HG02588 (cell line): ENCODE results near the gene COPB2.
"Not testable (repeated sequence)": the region's sequence is repeated elsewhere in the genome, so short reads cannot be mapped to it uniquely, and the experiment has no call there.

ENCODE experiments used
- ATAC-seq: cut with Tn5 transposase; IDR thresholded peaks from one replicate; pipeline ENCODE4 v1.9.1; 2021; ENCODE audit warnings: mild to moderate bottlenecking, moderate library complexity; ENCODE audit not compliant: unreplicated experiment

Gene COPB2

DNA sequence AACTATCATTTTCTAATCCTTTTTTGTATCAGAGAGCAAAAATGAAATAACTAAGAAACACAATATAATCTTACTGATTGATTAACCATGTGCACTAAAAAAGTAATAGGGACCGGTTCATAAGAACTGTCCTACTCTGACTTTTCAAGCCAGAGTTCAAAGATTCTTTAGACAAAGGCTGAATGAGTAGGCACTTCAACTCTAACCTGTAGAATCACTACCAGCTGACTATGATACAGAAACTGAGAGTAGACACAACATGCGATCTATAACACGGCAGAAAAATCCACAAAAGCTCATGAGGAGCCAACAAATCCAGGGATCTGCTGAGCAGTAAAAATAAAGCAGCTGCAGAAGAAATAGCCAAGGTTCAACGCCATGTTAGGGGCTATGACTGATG, 8.9 kb downstream of the COPB2 start:
- no peak for ATAC-seq

DNA sequence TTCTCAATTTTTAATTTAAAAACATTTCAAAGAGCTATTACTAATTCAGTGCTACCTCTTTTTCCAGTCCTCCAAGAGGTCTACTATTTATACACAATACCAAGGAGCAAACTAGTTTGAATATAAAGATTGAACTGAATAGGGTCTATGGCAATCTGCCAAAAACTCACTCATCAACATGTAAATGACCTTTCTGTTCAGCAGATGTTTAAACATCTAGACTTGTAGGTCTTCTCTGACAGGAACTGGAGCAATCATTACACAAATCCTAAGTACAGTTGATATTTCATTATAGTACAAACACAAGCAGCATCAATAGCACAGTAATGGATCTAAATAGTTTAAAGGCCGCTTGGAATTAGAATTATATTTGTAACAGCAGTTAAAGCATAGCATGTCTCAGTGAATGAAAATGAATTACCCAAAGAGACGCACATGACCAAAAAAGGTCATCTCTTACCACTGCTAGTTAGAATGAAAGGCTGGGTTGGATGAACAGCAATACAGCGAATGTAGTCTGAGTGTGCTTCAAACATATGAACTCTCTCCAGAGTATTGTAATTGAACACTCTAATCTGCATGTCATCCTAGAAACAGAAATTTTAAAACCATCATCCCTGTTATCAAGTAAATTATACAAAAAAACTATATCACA, 10.7 kb downstream of the COPB2 start:
- no peak for ATAC-seq

DNA sequence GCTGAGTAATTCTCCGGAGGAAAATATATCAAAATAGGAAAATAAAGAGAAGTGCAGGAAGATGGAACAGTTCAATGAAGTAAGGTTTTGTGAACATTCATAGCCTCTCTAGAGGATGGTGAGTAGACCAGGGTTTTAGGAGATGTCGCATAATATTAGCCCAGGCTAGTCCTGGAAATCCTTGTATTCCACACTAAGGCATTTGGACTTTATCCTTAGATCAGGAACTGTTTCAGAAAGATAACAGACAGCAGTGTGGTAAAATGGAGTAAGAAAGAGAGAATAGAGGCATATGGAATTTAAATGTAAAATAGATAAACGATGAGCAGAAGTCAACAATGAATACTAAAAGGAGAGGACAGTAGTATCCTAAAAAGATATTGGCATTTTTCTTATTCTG, 12.1 kb downstream of the COPB2 start:
- ATAC-seq: no peak

- no peak for ATAC-seq
Observed at GRCh38 chr3:139374099-139374498, 15.3 kb downstream of the COPB2 start.

DNA sequence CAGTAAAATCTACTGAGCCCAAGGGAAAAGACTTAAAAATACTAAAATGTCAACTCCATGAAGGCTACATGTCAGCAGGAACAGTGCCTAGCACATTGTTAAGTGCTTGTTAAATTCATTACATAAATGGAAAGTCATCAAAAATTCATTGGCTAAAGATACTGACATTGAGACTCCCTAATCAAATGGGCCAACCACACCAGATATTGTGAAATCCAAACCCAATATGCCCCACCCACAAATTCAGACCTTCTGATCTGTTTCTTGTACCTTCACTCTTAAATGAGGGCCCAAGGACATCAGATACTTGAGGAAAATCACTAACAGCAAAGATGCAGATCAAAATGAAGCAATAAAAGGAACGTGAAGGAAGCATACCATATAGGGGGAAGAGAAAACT, 24.9 kb downstream of the COPB2 start:
- ATAC-seq: no peak

DNA sequence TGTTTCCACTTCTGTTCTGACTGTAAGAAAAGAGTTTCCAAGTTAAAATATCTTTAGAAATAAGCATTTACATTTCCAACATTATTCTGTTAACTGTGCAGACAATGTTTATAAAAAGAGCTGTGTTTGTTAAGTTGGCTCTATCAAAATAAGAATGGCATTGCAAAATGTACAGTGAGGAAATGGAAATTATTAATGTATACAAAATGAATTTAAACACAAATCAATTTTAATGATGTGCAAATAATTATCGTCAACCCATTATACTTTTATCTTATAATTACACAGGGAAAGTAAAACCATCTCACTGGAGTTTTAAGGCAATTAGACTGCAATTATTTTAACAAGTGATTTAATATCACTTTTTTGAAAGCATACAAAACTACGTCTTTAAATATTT, 28.2 kb downstream of the COPB2 start:
- ATAC-seq: no peak

DNA sequence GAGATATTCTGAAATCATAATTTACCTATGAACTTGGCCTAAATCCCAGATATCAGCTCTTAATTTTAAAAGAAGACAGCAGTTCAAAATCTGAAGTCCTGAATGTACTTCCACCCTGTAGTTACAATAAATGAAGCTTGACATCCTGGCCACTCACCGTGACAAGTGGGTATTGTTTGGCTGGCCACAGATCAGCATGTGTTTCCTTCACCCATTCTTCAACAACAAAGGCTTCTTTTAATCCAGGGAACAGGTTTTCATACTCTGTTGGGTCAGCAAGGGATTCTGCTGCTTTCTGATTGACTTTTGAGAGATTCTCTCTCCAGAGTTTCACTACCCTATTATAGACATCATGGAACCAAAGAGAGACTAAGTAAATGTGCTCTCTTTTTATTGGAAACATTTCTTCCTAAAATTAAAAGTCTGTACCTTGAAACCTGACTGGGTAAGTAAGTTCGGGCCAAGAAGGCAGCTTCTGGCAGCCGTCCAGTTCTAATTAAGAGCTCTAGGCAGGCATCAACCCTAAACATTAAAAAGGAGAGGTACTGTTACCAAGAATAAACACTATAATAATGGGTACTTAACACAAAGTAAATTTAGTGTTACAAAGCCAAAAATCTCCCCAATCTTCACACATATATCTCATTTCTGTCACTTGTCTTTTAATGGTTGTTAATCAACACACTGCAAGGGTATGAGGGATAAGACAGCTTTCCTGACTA, 30.4 kb downstream of the COPB2 start:
- ATAC-seq: no peak

- peak; percentile 47 for ATAC-seq
Observed at GRCh38 chr3:139357899-139358298, 31.5 kb downstream of the COPB2 start.

- ATAC-seq: no peak
Observed at GRCh38 chr3:139355891-139356290, 33.6 kb downstream of the COPB2 start.

- no peak for ATAC-seq
Observed at GRCh38 chr3:139355476-139355875, 34.0 kb downstream of the COPB2 start.

DNA sequence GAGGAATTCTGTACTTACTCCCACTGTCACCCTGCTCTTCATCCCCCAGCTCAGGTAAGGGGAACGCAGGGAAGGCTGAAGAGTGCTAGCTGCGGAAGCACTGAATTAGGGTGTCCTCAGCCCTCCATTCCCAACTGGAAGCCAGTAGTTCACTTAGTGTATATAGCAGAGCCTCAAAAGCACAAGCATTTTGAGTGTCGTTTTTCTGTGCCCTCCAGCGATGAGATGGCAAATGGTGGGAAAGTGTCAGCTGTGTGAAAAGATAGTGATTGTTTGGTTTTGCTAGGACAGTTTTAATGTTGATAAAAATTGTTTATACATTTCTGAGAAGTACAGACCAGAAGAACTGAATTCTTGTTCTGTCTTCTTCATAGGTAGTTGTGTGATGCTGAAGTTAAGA, 34.8 kb downstream of the COPB2 start:
- no peak for ATAC-seq

DNA sequence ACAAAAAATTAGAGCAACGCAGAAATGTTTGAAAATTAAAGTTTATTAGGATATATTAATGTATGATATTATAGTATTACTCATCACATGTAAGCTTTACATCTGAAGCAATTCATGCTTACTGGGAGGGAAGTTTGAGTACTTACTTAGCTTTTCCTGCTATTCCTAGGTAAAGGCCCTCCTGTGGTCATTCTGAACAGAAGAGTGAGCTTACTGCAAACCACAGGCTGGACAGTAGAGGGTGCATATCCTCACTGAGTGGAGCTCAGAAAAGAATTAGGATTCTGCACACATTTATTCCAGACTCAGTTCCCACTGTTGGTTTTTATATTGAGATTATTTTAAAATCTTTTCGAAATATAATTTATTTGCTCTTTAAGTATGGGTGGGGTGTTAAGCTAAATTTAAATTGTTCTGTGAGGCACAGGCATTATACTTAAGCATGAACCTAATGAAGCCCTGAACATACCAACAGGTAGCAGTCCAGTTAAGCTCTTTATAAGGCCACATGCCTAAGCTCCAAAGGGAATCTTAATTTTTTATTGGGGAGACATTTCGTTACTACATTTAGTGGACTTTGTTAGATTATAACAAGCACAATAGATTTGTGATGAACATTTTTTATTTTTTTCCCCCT, 35.4 kb downstream of the COPB2 start:
- ATAC-seq: peak; percentile 41

- ATAC-seq: no peak
Observed at GRCh38 chr3:139346771-139347170, 42.7 kb downstream of the COPB2 start.

- peak; percentile 98 for ATAC-seq
Observed at GRCh38 chr3:139343895-139344856, 45.3 kb downstream of the COPB2 start, which contains the start of gene MRPS22. Gene MRPS22 (plus strand): TSS chr3:139344020. CDS start chr3:139344027, 7 bp downstream.

DNA sequence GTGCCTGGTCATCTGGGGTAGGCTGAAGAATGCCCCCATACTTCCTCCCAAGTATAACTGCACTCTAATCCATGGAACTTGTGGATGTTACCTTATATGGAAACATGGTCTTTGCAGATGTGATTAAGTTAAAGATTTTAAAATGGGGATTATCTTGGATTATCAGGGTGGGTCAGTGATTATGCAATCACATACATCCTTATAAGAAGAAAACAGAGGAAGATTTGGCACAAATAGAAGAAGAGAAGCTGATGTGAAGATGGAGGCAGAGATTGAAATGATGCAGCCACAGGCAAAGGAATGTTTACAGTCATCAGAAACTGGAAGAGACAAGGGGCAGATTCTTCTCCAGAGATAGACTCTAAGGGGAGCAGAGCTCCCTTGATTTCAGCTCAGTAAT, 47.4 kb downstream of the COPB2 start:
- ATAC-seq: no peak

GRCh38 chr3:139340784-139341183, 48.7 kb downstream of the COPB2 start:
- no peak for ATAC-seq

GRCh38 chr3:139339219-139339906, 50.1 kb downstream of the COPB2 start:
- no peak for ATAC-seq

DNA sequence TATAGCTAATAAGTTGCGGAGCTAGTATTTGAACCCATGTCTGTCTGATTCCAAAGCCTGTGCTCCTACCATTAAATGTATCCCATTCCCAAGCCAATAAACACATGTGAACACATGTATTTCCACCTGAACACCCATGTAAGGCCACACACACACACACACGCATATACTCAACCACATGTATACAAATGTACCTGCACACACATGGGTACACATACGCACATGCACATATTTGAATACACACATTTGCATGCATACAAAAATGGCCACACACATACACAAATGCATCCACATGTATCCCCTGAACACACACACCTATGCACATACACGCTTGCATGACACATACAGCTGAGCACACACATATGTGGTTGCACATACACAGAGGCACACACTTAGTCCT, 51.0 kb downstream of the COPB2 start:
- ATAC-seq: no peak

DNA sequence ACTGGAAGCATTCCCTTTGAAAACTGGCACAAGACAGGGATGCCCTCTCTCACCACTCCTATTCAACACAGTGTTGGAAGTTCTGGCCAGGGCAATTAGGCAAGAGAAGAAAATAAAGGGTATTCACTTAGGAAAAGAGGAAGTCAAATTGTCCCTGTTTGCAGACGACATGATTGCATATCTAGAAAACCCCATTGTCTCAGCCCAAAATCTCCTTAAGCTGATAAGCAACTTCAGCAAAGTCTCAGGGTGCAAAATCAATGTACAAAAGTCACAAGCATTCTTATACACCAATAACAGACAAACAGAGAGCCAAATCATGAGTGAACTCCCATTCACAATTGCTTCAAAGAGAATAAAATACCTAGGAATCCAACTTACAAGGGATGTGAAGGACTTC, 54.8 kb downstream of the COPB2 start:
- ATAC-seq: not testable (repeated sequence)

DNA sequence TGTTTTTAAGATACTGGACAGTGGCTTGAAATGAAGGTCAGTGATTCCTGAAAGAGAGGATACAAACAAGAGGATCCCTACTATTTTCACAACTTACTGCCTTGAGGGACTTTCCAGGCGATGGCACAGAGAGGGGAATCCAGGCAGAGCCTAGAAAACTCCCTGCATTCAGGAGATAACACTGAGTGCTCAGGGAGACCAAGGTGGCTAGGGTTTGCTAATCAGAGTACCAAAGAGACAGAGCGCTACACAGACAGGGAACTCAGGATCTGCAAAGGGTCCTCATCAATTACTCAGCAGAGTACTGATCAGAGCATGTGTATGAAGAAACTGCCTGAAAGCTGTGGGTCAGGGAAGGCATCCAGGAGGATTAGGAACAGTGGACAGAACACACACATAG, 57.4 kb downstream of the COPB2 start:
- ATAC-seq: no peak
